IMR-90 (cell line): ENCODE data around the gene PITPNC1. TPM values are rescaled to one million over a fixed set of nuclear protein-coding genes. Genes with fewer than 3 reads are reported as not detected.

Experiments used
- ATAC-seq: fragments of 200-7000 bp; cut with Tn5 transposase; 2 replicates; pipeline ENCODE4 v1.9.1; 2020; ENCODE audit warnings: low read depth, mild to moderate bottlenecking, moderate library complexity
- BruUV-seq: library from RNA; stranded (reverse); fragments of 400-500 nt; replicated peaks from 2 replicates; lab custom pipeline; 2021; lab: Mats Ljungman, UMichigan
- CTCF ChIA-PET: fragments of 300-600 bp; formaldehyde crosslinking; extraction: SDS; loops from one replicate; lab custom pipeline; 2021; ENCODE audit warnings: antibody characterized with exemption; lab: Yijun Ruan, JAX
- POLR2A ChIA-PET: fragments of 300-600 bp; sonication (Branson Sonifier 250); formaldehyde crosslinking; loops from one replicate; lab custom pipeline; 2022; ENCODE audit warnings: antibody characterized with exemption; ENCODE audit not compliant: unreplicated experiment; lab: Charles Lee
- DNase-seq: peaks from one replicate; pipeline ENCODE4 v3.0.0; 2013
- H2AFZ ChIP-seq: replicated peaks from 2 replicates; pipeline ENCODE3; 2013; ENCODE audit warnings: low read length, mild to moderate bottlenecking; ENCODE audit not compliant: poor library complexity
- H2AK5ac ChIP-seq: 2 replicates; pipeline ENCODE4 v1.6.1; 2013; ENCODE audit warnings: low read depth, low read length, inconsistent platforms
- H2AK9ac ChIP-seq: replicated peaks from 2 replicates; pipeline ENCODE3; 2013; ENCODE audit warnings: mild to moderate bottlenecking, low read depth, low read length, moderate library complexity; ENCODE audit not compliant: poor library complexity
- H2BK120ac ChIP-seq: 2 replicates; pipeline ENCODE4 v1.6.1; 2013; ENCODE audit warnings: low read depth, low read length, inconsistent platforms
- H2BK15ac ChIP-seq: 3 replicates; pipeline ENCODE4 v1.6.1; 2013; ENCODE audit warnings: low read depth, low read length, inconsistent platforms
- H2BK20ac ChIP-seq: 2 replicates; pipeline ENCODE4 v1.6.1; 2013; ENCODE audit warnings: low read depth, mild to moderate bottlenecking, inconsistent platforms, low read length, moderate library complexity
- H2BK5ac ChIP-seq: 2 replicates; pipeline ENCODE4 v1.6.1; 2013; ENCODE audit warnings: mild to moderate bottlenecking, low read depth, low read length, inconsistent platforms; ENCODE audit not compliant: poor library complexity, severe bottlenecking
- H3K14ac ChIP-seq: replicated peaks from 2 replicates; pipeline ENCODE4 v1.6.1; 2013; ENCODE audit warnings: low read depth, low read length, inconsistent platforms
- H3K18ac ChIP-seq: 2 replicates; pipeline ENCODE4 v1.6.1; 2013; ENCODE audit warnings: low read depth, low read length, control low read depth
- H3K23ac ChIP-seq: 2 replicates; pipeline ENCODE4 v1.6.1; 2013; ENCODE audit warnings: low read depth, low read length, inconsistent platforms
- H3K27ac ChIP-seq: 2 replicates; pipeline ENCODE4 v1.5.1; 2013; ENCODE audit warnings: mild to moderate bottlenecking, control low read depth, low read length; ENCODE audit not compliant: insufficient read depth
- H3K27me3 ChIP-seq: 2 replicates; pipeline ENCODE4 v1.6.1; 2013; ENCODE audit warnings: low read length; ENCODE audit not compliant: control insufficient read depth, insufficient read depth
- H3K36me3 ChIP-seq: 2 replicates; pipeline ENCODE4 v1.6.1; 2013; ENCODE audit warnings: low read length, mixed read lengths; ENCODE audit not compliant: control insufficient read depth, insufficient read depth
- H3K4ac ChIP-seq: 2 replicates; pipeline ENCODE4 v1.6.1; 2013; ENCODE audit warnings: low read depth, low read length, inconsistent platforms
- H3K4me1 ChIP-seq: 2 replicates; pipeline ENCODE4 v1.6.1; 2013; ENCODE audit warnings: low read length, mixed read lengths; ENCODE audit not compliant: control insufficient read depth, insufficient read depth
- H3K4me2 ChIP-seq: 2 replicates; pipeline ENCODE4 v1.6.1; 2013; ENCODE audit warnings: low read depth, mild to moderate bottlenecking, control low read depth, low read length, moderate library complexity
- H3K4me3 ChIP-seq: 2 replicates; pipeline ENCODE4 v1.5.1; 2013; ENCODE audit warnings: low read depth, mild to moderate bottlenecking, control low read depth, low read length, moderate library complexity; ENCODE audit not compliant: insufficient read depth
- H3K56ac ChIP-seq: 2 replicates; pipeline ENCODE4 v1.6.1; 2013; ENCODE audit warnings: low read length, inconsistent platforms; ENCODE audit not compliant: insufficient read depth; ENCODE audit errors: extremely low read depth
- H3K79me1 ChIP-seq, 2 experiments: 2 replicates each; pipeline ENCODE4 v1.6.1; 2013; ENCODE audit warnings: low read length in 2 of 2, inconsistent platforms in 1 of 2, low read depth in 1 of 2
- H3K9ac ChIP-seq: 2 replicates; pipeline ENCODE4 v1.6.1; 2013; ENCODE audit warnings: low read depth, low read length, control low read depth
- H3K9me1 ChIP-seq: 2 replicates; pipeline ENCODE4 v1.6.1; 2013; ENCODE audit warnings: low read length, inconsistent platforms; ENCODE audit not compliant: insufficient read depth
- H3K9me3 ChIP-seq: 2 replicates; pipeline ENCODE4 v1.6.1; 2013; ENCODE audit warnings: low read length; ENCODE audit not compliant: control insufficient read depth, insufficient read depth
- H4K20me1 ChIP-seq: 2 replicates; pipeline ENCODE4 v1.6.1; 2013; ENCODE audit warnings: low read length, inconsistent platforms; ENCODE audit not compliant: insufficient read depth
- H4K5ac ChIP-seq: 2 replicates; pipeline ENCODE4 v1.6.1; 2013; ENCODE audit warnings: mild to moderate bottlenecking, low read depth, low read length, control low read depth
- H4K8ac ChIP-seq, 2 experiments: 2 replicates each; pipeline ENCODE4 v1.6.1; 2013; ENCODE audit warnings: low read depth in 2 of 2, low read length in 2 of 2, control low read depth in 1 of 2, inconsistent platforms in 1 of 2
- H4K91ac ChIP-seq: 2 replicates; pipeline ENCODE4 v1.6.1; 2013; ENCODE audit warnings: low read depth, low read length, inconsistent platforms; ENCODE audit not compliant: insufficient read depth
- BHLHE40 ChIP-seq: fragments of 150-350 bp; IDR thresholded peaks from 2 replicates; pipeline ENCODE4 v1.6.1; 2016; ENCODE audit warnings: mild to moderate bottlenecking, low read depth, low read length
- CEBPB ChIP-seq: IDR thresholded peaks from 2 replicates; pipeline ENCODE4 v1.6.1; 2012; ENCODE audit warnings: low read depth, low read length, improper control_type of control experiment
- CHD1 ChIP-seq: IDR thresholded peaks from 2 replicates; pipeline ENCODE4 v1.6.1; 2012; ENCODE audit warnings: low read depth, low read length, improper control_type of control experiment
- CTCF ChIP-seq: conservative IDR thresholded peaks from 2 replicates; pipeline ENCODE4 v1.5.1; 2012; ENCODE audit warnings: mild to moderate bottlenecking, low read depth, low read length, improper control_type of control experiment
- ELK1 ChIP-seq: fragments of 150-350 bp; IDR thresholded peaks from 2 replicates; pipeline ENCODE4 v1.6.1; 2016; ENCODE audit warnings: low read depth, mild to moderate bottlenecking, low read length, moderate library complexity, borderline replicate concordance
- FOS ChIP-seq: fragments of 150-350 bp; IDR thresholded peaks from 2 replicates; pipeline ENCODE4 v1.6.1; 2016; ENCODE audit warnings: low read depth, low read length
- MAFK ChIP-seq: IDR thresholded peaks from 2 replicates; pipeline ENCODE4 v1.6.1; 2012; ENCODE audit warnings: low read depth, low read length, improper control_type of control experiment
- MAZ ChIP-seq: IDR thresholded peaks from 2 replicates; pipeline ENCODE4 v1.6.1; 2012; ENCODE audit warnings: low read depth, mild to moderate bottlenecking, low read length, improper control_type of control experiment, moderate library complexity, borderline replicate concordance
- MXI1 ChIP-seq: IDR thresholded peaks from 2 replicates; pipeline ENCODE4 v1.6.1; 2012; ENCODE audit warnings: low read depth, mild to moderate bottlenecking, low read length, moderate library complexity, borderline replicate concordance
- NFE2L2 ChIP-seq: fragments of 150-350 bp; IDR thresholded peaks from 2 replicates; pipeline ENCODE4 v1.6.1; 2016; ENCODE audit warnings: low read depth, mild to moderate bottlenecking, low read length
- POLR2A ChIP-seq: IDR thresholded peaks from 2 replicates; pipeline ENCODE4 v1.6.1; 2012; ENCODE audit warnings: mild to moderate bottlenecking, low read depth, low read length
- RAD21 ChIP-seq: IDR thresholded peaks from 2 replicates; pipeline ENCODE4 v1.6.1; 2012; ENCODE audit warnings: low read length, improper control_type of control experiment
- RCOR1 ChIP-seq: IDR thresholded peaks from 2 replicates; pipeline ENCODE4 v1.6.1; 2012; ENCODE audit warnings: mild to moderate bottlenecking, low read length, improper control_type of control experiment; ENCODE audit not compliant: insufficient replicate concordance
- RFX5 ChIP-seq: IDR thresholded peaks from 2 replicates; pipeline ENCODE4 v1.8.0; 2012; ENCODE audit warnings: low read depth, mild to moderate bottlenecking, low read length, moderate library complexity
- SMC3 ChIP-seq: fragments of 150-350 bp; IDR thresholded peaks from 2 replicates; pipeline ENCODE4 v1.6.1; 2016; ENCODE audit warnings: low read depth, mild to moderate bottlenecking, antibody characterized with exemption, low read length, moderate library complexity
- USF2 ChIP-seq: fragments of 150-350 bp; IDR thresholded peaks from 2 replicates; pipeline ENCODE4 v1.6.1; 2017; ENCODE audit warnings: mild to moderate bottlenecking, antibody characterized with exemption, low read length, low read depth
- WGBS, 2 experiments: methylation state at CpG; one replicate each; pipeline versions ENCODE4 v1.1.5 to v1.1.7; 2013; ENCODE audit warnings: missing lambda C conversion rate in 2 of 2; ENCODE audit not compliant: insufficient read length in 1 of 2; ENCODE audit errors: extremely low coverage in 2 of 2; 5-methylcytosine and 5-hydroxymethylcytosine counted together
- dilution Hi-C: fragments of 300-500 bp; cut with HindIII; formaldehyde crosslinking; loops from one replicate; pipeline ENCODE4 v1.14.3; 2018; ENCODE audit warnings: low sequenced_read_pairs; ENCODE audit not compliant: unreplicated experiment
- in situ Hi-C: fragments of 300-500 bp; cut with MboI; formaldehyde crosslinking; loops from 3 replicates; pipeline ENCODE4 v1.14.3; 2019; ENCODE audit warnings: low sequenced_read_pairs, inconsistent platforms, mixed read lengths
- intact Hi-C: fragments of 100-400 bp; cut with micrococcal nuclease; formaldehyde crosslinking; loops from 2 replicates; pipeline ENCODE4 v1.10.0; 2022
- polyA plus RNA-seq, 3 experiments: library from polyadenylated mRNA; depleted of rRNA; stranded (reverse); fragments of >200 nt; gene quantifications; 2 replicates each; pipeline ENCODE4 v1.2.3, GENCODE V29; 2012; ENCODE audit warnings: low replicate concordance in 1 of 3
- total RNA-seq: library from RNA; depleted of rRNA; stranded (reverse); fragments of >200 nt; gene quantifications from 2 replicates; pipeline ENCODE4 v1.2.3, GENCODE V29; 2012

Gene PITPNC1
- total and polyA plus RNA-seq, 2 of the 4 experiments (the other 2 are of a cell fraction) = 4.1 TPM

GRCh38 chr17:67635681-67636080 is 258.6 kb downstream of the PITPNC1 start:
- peaks cover 4% of the 10 kb centered on the region for H3K36me3 ChIP-seq
- H4K20me1 ChIP-seq = no peaks in the 10 kb centered on the region
- H3K9ac ChIP-seq = no peak overlapping the region
- H3K4me2 ChIP-seq = no peak overlapping the region
- H2AK5ac ChIP-seq = no peak overlapping the region
- no peaks in the 10 kb centered on the region for H3K9me3 ChIP-seq
- H3K14ac ChIP-seq = no peak overlapping the region
- no peak overlapping the region for H3K4ac ChIP-seq
- H3K18ac ChIP-seq = no peak overlapping the region
- ChIA-PET CTCF (no interaction called here), POLR2A (no interaction called here)
- H3K9me1 ChIP-seq = no peaks in the 10 kb centered on the region
- BruUV-seq = no TSS peak
- H3K27me3 ChIP-seq = no peaks in the 10 kb centered on the region
- H2BK5ac ChIP-seq = no peak overlapping the region
- no peak overlapping the region for H2BK120ac ChIP-seq
- no peak overlapping the region for H3K56ac ChIP-seq
- no peak overlapping the region for H3K4me3 ChIP-seq
- peak; percentile 14; the same call in 1 of the 2 replicates for ATAC-seq
- WGBS, 2 experiments = 36% methylated on average over 4 of the region's 7 CpGs; no CpG with 5 or more reads in 1 of the 2 experiments
- no peak overlapping the region for H2AK9ac ChIP-seq
- H2BK15ac ChIP-seq = no peak overlapping the region
- H3K79me1 ChIP-seq = no peaks in the 10 kb centered on the region
- H4K8ac ChIP-seq = no peak overlapping the region
- H4K5ac ChIP-seq = no peak overlapping the region
- no peak overlapping the region for H2AFZ ChIP-seq
- intact Hi-C loops = no loop called here
- in situ Hi-C loops = no loop called here
- peak; percentile 22 for DNase-seq
- peaks cover 6% of the 10 kb centered on the region for H3K4me1 ChIP-seq
- no peak overlapping the region for H3K27ac ChIP-seq
- no peak for TF ChIP-seq CTCF
- TF ChIP-seq USF2 = no peak
- TF ChIP-seq FOS = no peak
- TF ChIP-seq POLR2A = no peak
- TF ChIP-seq SMC3 = no peak
- TF ChIP-seq NFE2L2 = no peak
- TF ChIP-seq CHD1 = no peak
- TF ChIP-seq MAZ = no peak
- TF ChIP-seq MAFK = no peak
- TF ChIP-seq RCOR1 = no peak
- TF ChIP-seq MXI1 = no peak
- TF ChIP-seq BHLHE40 = no peak
- TF ChIP-seq RAD21 = no peak
- no peak for TF ChIP-seq ELK1
- no peak for TF ChIP-seq CEBPB
- no peak for TF ChIP-seq RFX5
- H4K91ac ChIP-seq = no peak overlapping the region
- no peak overlapping the region for H2BK20ac ChIP-seq
- dilution Hi-C loops = no loop called here
- no peak overlapping the region for H3K23ac ChIP-seq
